Astrocyte (in vitro differentiated cells and primary cell): Measurements from ENCODE around the gene PTPRE.

Experiments
- EZH2 ChIP-seq: IDR thresholded peaks from 2 replicates; pipeline ENCODE4 v1.6.1; 2012; ENCODE audit warnings: mild to moderate bottlenecking, low read length, inconsistent platforms; ENCODE audit not compliant: insufficient read depth
- TF ChIP-seq, protein P1 (sequence below): IDR thresholded peaks from 2 replicates; pipeline ENCODE4 v1.5.1; 2011; ENCODE audit warnings: low read depth, mild to moderate bottlenecking, inconsistent platforms, low read length, moderate library complexity; ENCODE audit not compliant: insufficient read depth

DNA sequence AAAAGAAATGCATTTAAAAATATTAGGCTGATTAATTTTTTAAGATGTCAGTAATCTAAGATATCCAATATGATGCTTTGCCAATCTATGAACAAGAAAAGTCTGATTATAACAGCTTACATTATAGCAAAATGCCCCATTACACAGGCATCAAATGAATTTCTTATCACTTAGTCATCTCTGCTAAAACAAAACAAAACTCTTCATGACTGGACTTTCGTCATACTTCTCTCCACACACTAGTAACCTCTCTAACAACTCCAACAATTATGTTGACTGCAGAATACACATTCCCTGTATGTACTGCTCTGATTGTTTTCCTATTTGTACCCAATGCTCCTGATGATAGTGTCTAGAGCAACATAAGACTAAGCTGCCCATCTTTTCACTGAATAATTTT is 223.1 kb downstream of the PTPRE start:
- TF ChIP-seq, protein P1, sequence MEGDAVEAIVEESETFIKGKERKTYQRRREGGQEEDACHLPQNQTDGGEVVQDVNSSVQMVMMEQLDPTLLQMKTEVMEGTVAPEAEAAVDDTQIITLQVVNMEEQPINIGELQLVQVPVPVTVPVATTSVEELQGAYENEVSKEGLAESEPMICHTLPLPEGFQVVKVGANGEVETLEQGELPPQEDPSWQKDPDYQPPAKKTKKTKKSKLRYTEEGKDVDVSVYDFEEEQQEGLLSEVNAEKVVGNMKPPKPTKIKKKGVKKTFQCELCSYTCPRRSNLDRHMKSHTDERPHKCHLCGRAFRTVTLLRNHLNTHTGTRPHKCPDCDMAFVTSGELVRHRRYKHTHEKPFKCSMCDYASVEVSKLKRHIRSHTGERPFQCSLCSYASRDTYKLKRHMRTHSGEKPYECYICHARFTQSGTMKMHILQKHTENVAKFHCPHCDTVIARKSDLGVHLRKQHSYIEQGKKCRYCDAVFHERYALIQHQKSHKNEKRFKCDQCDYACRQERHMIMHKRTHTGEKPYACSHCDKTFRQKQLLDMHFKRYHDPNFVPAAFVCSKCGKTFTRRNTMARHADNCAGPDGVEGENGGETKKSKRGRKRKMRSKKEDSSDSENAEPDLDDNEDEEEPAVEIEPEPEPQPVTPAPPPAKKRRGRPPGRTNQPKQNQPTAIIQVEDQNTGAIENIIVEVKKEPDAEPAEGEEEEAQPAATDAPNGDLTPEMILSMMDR, result no peak
- no peak for TF ChIP-seq EZH2
